Small intestine (tissue), 7 donors: ENCODE results near the gene UGT1A1. TPM values are rescaled to one million over a fixed set of nuclear protein-coding genes. Genes with fewer than 3 reads are reported as not detected.
A peak's percentile ranks its signal among the peaks of the same experiment; 100 is the strongest.
"Not testable (repeated sequence)": the region's sequence is repeated elsewhere in the genome, so short reads cannot be mapped to it uniquely, and the experiment has no call there.

Experiments
- DNase-seq, 2 donors: peaks; one replicate each; pipeline versions ENCODE4 v3.0.0 to v3.0.0-alpha.2; 2013
- FAIRE-seq: peaks from 2 replicates; lab custom pipeline; 2012; peaks lifted over from hg19 to GRCh38; lab: Jason Lieb, UNC
- H3K27ac ChIP-seq, 3 donors: one replicate each; pipeline ENCODE4 v1.5.1; 2013; ENCODE audit warnings: low read length in 2 of 3, mild to moderate bottlenecking in 2 of 3, control low read depth in 1 of 3, inconsistent platforms in 1 of 3, low read depth in 1 of 3, moderate library complexity in 1 of 3
- H3K27me3 ChIP-seq, 3 donors: one replicate each; pipeline ENCODE4 v1.6.1; 2013; ENCODE audit warnings: low read length in 3 of 3, inconsistent platforms in 1 of 3; ENCODE audit not compliant: control insufficient read depth in 3 of 3, insufficient read depth in 3 of 3
- H3K36me3 ChIP-seq, 3 donors: one replicate each; pipeline ENCODE4 v1.6.1; 2013; ENCODE audit warnings: low read length in 3 of 3, inconsistent platforms in 1 of 3, low read depth in 1 of 3, mild to moderate bottlenecking in 1 of 3, moderate library complexity in 1 of 3; ENCODE audit not compliant: control insufficient read depth in 3 of 3, insufficient read depth in 2 of 3
- H3K4me1 ChIP-seq, 3 donors: one replicate each; pipeline ENCODE4 v1.6.1; 2013; ENCODE audit warnings: low read length in 2 of 3, inconsistent platforms in 1 of 3, low read depth in 1 of 3, mild to moderate bottlenecking in 1 of 3, moderate library complexity in 1 of 3; ENCODE audit not compliant: control insufficient read depth in 3 of 3, insufficient read depth in 2 of 3
- H3K4me3 ChIP-seq, 3 donors: one replicate each; pipeline ENCODE4 v1.5.1; 2013; ENCODE audit warnings: low read length in 3 of 3, control low read depth in 1 of 3, inconsistent platforms in 1 of 3, low read depth in 1 of 3, mild to moderate bottlenecking in 1 of 3, moderate library complexity in 1 of 3
- H3K9me3 ChIP-seq, 2 donors: one replicate each; pipeline ENCODE4 v1.6.1; 2013; ENCODE audit warnings: low read depth in 1 of 2, low read length in 1 of 2; ENCODE audit not compliant: control insufficient read depth in 2 of 2, insufficient read depth in 1 of 2
- WGBS, 3 donors: extraction: QIAGEN DNeasy Blood & Tissue Kit; methylation state at CpG; one replicate each; pipeline ENCODE4 v1.1.7; 2013; 5-methylcytosine and 5-hydroxymethylcytosine counted together
- polyA plus RNA-seq, 4 donors: library from polyadenylated mRNA; stranded (reverse) in 3 of 4; unstranded in 1 of 4; fragments of 200-250 nt in 3 of 4; fragments of 120-200 nt in 1 of 4; gene quantifications; one replicate each; pipeline versions ENCODE4 v1.2.1 to v1.2.3, GENCODE V29; 2013
- donor health status: healthy with polysubstance abuse.
- donor health status: control.
- donor health status: control.
- donor health status: Bipolar disorder and iron deficiency.
- donor health status: healthy.

UGT1A1 gene
- polyA plus RNA-seq, 4 donors, result 0.38 to 78.9 (median 28.0) TPM

- not testable (repeated sequence) for H3K36me3 ChIP-seq, DNase-seq, H3K27me3 ChIP-seq, H3K4me3 ChIP-seq, H3K4me1 ChIP-seq, FAIRE-seq, H3K27ac ChIP-seq
- WGBS, 3 donors, result 72 to 79% (median 78%) methylated on average over 2 of the region's 2 CpGs
- H3K9me3 ChIP-seq, result peaks cover 1 to 46% of the 10 kb centered on the region in 2 donors
These were observed 9.4 kb upstream of the UGT1A1 start for GRCh38 chr2:233750689-233751088.

- not testable (repeated sequence) for FAIRE-seq
These were observed 8.7 kb upstream of the UGT1A1 start for GRCh38 chr2:233751212-233752009.

GRCh38 chr2:233754872-233755611 is 5.0 kb upstream of the UGT1A1 start:
- no peak for FAIRE-seq
- H3K4me3 ChIP-seq, result no peak overlapping the region
- 93 to 96% (median 95%) methylated on average over 42 to 44 of the region's 44 CpGs for WGBS, 3 donors
- H3K27ac ChIP-seq, result no peak overlapping the region
- H3K4me1 ChIP-seq, result peaks cover 0 to 27% (median 10%) of the 10 kb centered on the region in 3 donors
- H3K27me3 ChIP-seq, result no peaks in the 10 kb centered on the region
- H3K36me3 ChIP-seq, result no peaks in the 10 kb centered on the region
- no peak for DNase-seq
- peaks cover 0 to 43% of the 10 kb centered on the region in 2 donors for H3K9me3 ChIP-seq

More at GRCh38 chr2:233751212-233752009, 8.7 kb upstream of the UGT1A1 start:
- H3K4me1 ChIP-seq, H3K27me3 ChIP-seq, H3K36me3 ChIP-seq, H3K4me3 ChIP-seq: not testable (repeated sequence)
- peak overlapping the region in 2 of 3 donors; percentile 33 to 83 for H3K27ac ChIP-seq
- peak; percentile 29 to 68 for DNase-seq
- 25 to 59% (median 46%) methylated on average over 2 of the region's 2 CpGs for WGBS, 3 donors
- peaks cover 1 to 46% of the 10 kb centered on the region in 2 donors for H3K9me3 ChIP-seq

- Histone ChIP-seq H3K9me3 (peaks cover 0 to 37% of the 10 kb centered on the region in 2 donors), H3K27ac (peak overlapping the region in 2 of 3 donors; percentile 61 to 64), H3K27me3 (no peaks in the 10 kb centered on the region), H3K36me3 (no peaks in the 10 kb centered on the region), H3K4me3 (no peak overlapping the region), H3K4me1 (peaks cover 0 to 40% (median 14%) of the 10 kb centered on the region in 3 donors)
- 13 to 56% (median 27%) methylated on average over 7 of the region's 7 CpGs for WGBS, 3 donors
- DNase-seq (peak; percentile 86 to 97), FAIRE-seq (peak; percentile 30)
These were observed 3.5 kb upstream of the UGT1A1 start for GRCh38 chr2:233756429-233757081.

- Histone ChIP-seq H3K4me1 (peaks cover 0 to 46% (median 12%) of the 10 kb centered on the region in 3 donors), H3K4me3 (no peak overlapping the region), H3K27ac (peak overlapping the region; percentile 23 to 85 (median 67)), H3K36me3 (no peaks in the 10 kb centered on the region), H3K27me3 (no peaks in the 10 kb centered on the region), H3K9me3 (peaks cover 0 to 25% of the 10 kb centered on the region in 2 donors)
- FAIRE-seq, result no peak
- DNase-seq, result peak; percentile 73 to 79
These were observed 1.9 kb upstream of the UGT1A1 start for GRCh38 chr2:233758141-233758540.

- H3K27ac ChIP-seq, result peak overlapping the region in 2 of 3 donors; percentile 67 to 85
- H3K9me3 ChIP-seq, result peaks cover 0 to 20% of the 10 kb centered on the region in 2 donors
- FAIRE-seq (no peak), DNase-seq (no peak)
- no peak overlapping the region for H3K4me3 ChIP-seq
- WGBS, 3 donors, result 37 to 66% (median 66%) methylated on average over 2 of the region's 2 CpGs
- H3K36me3 ChIP-seq, result no peaks in the 10 kb centered on the region
- H3K4me1 ChIP-seq, result peaks cover 0 to 51% (median 12%) of the 10 kb centered on the region in 3 donors
- H3K27me3 ChIP-seq, result no peaks in the 10 kb centered on the region
These were observed 1.2 kb upstream of the UGT1A1 start for GRCh38 chr2:233758849-233759248.

GRCh38 chr2:233761040-233761769 is 1.1 kb downstream of the UGT1A1 start:
- Histone ChIP-seq H3K27ac (peak overlapping the region; percentile 57 to 86 (median 59)), H3K27me3 (peaks cover 0 to 3% (median 0%) of the 10 kb centered on the region in 3 donors), H3K9me3 (peaks cover 0 to 15% of the 10 kb centered on the region in 2 donors), H3K4me3 (peak overlapping the region in 1 of 3 donors; percentile 60), H3K36me3 (no peaks in the 10 kb centered on the region), H3K4me1 (peaks cover 0 to 64% (median 12%) of the 10 kb centered on the region in 3 donors)
- 40 to 72% (median 47%) methylated on average over 4 of the region's 4 CpGs for WGBS, 3 donors
- no peak for FAIRE-seq
- DNase-seq, result peak; percentile 63 to 87
